ENCODE results near the gene GNAI1. TPM values are rescaled to one million over a fixed set of nuclear protein-coding genes. Genes with fewer than 3 reads are reported as not detected.

Gene GNAI1
- polyA plus RNA-seq, 3 donors, result 121 to 127 (median 123) TPM

DNA sequence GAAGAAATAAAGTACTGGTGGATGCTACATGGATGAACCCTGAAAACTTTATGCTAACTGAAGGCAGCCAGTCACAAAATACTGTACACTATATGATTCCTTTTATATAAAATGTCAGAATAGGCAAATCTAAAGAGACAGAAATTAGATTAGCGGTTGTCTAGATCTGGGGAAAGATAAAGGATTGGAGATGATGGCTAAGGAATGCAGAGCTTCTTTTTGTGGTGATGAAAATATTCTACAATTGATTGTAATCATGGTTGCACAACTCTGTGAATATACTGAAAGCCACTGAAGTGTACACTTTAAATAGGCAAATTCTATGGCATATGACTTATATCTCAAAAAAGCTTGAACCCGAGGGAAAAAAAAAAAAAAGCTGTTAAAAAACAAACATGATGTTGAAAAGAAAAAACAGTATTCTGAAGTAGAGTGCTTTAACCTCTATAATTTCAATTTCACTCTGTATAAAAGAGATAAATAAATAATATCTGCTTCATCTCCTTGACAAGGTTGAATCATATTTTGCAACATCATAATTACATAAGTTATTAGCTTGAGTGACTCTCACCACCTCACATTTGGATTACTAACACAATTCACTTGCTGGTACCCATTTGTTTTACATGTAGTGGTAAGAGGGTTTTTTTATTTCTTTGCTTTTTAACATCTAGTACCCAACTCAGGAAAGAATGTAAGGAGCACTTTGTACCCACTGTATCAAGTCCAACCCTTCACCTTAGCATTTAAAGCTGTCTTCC, 2.8 kb upstream of the GNAI1 start:
- DNase-seq (ENCODE audit: low read depth in 3 of 3, low spot score in 2 of 3), result no peak

DNA sequence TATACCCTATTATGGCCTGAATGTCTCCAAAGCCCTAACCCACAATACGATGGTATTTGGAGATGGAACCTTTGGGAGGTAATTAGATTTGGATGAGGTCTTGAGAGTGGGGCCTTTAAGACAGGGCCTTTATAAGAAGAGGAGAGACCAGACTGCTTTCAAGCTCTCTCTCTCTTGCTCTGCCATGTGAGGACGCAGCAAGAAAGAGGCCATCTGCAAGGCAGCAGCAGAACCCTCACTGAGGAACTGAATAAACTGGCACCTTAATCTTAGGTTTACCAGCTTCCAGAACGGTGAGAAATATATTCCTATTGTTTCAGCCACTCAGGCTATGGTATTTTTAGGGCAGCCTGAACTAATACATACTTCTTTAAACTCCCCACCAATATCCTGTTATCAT, 2.0 kb upstream of the GNAI1 start:
- no peak for DNase-seq (ENCODE audit: low read depth in 3 of 3, low spot score in 2 of 3)

DNA sequence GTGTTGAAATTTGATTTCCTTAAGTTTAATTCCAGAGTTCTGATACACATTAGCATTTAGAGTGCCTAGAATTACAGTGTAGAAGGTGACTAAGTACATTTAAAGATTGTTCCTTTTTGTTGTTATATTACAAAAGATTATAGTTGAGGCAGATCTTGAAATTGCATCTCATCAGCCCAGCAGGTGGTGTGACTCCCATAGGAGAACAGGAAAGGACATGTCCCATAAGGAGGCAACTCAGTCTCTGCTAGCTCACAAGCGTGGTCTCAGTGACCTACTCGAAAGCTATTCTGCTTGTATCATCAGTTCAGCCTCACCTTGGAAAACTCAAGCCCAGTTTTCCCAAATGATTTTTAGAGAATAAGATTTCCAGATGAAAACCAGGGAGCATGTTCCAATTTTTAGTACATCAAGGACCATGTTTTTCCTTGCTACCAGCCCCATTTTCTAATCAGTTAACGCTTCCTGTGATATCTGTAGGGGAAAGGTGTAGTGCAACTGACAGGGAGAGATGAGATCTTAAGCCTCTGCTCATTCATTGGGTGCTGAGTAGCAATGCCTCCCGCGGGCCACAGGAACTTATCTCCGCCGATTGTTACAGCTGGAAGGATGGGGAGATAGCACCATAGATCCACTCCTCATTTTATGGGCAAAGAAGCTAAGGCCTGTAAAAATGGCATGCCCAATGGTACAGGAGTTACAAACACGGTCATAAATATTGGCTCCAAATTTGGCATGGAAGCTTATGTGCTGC, 1.1 kb upstream of the GNAI1 start:
- no peak for DNase-seq (ENCODE audit: low read depth in 3 of 3, low spot score in 2 of 3)

DNA sequence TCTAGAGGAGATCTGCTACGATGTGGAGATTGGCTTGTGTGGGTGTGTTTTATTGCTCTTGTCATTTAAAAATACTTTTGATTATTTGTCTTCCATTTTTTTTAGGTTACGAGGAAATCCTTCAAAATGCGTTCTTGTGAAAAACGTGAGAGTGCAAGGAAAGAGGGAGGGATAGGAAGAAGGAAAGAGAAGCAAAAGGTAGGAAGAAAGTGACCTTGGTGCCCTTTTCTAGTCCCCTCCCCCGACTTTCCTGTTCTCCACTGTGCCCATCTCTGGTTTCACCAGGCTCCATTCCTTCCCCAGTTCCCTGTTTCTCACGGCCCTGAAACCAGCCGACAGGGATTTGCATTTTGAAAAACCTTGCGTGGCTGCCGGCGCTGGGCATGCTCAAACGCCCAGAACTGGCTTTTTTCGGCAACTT, 506 bp upstream of the GNAI1 start:
- DNase-seq (ENCODE audit: low read depth in 3 of 3, low spot score in 2 of 3), result no peak

DNA sequence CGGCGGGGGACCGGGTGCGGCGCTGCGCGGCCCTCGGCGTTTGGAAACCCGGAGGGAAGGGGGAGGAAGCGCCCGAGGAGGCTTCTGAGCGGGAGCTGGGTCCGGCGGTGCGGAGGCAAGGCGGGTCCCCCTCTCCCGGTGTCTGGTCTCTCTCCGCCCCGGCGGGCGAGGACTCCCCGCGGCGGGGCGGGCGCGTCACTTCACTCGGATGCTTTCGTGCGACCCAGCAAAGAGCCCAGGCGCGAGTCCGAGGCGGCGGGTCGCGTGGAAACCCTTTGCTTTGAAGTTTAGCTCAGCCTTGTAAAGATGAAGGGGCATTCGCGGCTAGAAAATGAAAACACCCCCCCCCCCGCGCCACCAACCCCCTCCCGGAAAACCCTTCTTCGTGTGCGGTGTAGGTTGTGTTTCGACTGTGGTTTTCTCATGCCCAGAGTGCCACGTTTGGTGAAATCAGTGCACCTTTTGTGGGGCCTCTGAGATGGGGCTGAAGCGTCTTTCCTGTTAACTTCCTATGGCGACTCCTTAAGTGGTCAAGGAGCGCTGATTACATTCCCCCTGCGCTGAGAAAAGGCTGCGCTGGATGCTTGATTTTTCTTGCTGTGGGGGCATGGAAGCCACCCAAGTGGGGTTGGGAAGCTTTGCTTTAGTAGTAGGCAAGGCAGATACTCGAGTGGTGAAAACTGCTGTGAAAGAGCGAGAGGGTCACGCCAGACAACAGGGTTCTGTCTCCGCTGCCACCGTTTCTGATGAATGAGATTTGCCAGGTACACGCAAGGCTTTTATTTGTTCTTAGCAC, 876 bp downstream of the GNAI1 start:
- DNase-seq (ENCODE audit: low read depth in 3 of 3, low spot score in 2 of 3), result no peak

DNA sequence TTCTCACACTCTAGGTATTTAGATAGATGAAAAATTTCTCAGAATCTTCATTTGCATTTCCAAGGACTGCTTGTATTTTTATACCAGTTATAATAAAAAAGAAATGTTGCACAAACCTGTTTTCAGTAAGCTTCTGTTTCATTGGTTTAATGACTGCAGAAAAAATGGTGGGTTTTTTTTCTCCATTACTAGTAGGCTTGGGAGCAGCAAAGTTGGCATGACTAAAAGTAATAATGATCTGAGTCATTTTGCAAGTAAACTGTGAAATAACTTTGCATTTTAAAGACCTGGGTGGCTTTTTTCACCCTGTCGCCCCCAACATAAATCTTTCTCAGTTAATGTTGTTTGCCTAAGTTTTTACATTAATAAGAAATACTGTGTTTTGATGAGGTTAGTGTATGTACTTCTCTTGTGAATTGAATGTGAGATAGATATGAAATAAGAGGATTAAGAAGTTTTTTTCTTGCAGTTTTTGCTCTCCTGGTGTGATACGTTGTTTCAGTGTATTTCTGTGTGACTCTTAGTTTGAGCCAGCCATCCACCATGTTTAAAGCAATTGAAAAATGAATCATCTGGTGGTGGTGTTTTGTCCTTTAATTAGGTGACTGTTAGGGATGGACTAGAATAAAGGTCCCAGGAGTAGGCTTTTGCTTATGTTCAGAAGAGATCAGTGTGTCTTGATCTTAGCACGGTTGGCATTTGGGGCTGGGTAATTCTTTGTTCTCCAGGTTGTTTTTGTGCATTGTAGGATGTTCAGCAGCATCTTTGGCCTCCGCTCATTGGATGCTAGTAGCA, 1.8 kb downstream of the GNAI1 start:
- DNase-seq (ENCODE audit: low read depth in 3 of 3, low spot score in 2 of 3), result no peak

DNA sequence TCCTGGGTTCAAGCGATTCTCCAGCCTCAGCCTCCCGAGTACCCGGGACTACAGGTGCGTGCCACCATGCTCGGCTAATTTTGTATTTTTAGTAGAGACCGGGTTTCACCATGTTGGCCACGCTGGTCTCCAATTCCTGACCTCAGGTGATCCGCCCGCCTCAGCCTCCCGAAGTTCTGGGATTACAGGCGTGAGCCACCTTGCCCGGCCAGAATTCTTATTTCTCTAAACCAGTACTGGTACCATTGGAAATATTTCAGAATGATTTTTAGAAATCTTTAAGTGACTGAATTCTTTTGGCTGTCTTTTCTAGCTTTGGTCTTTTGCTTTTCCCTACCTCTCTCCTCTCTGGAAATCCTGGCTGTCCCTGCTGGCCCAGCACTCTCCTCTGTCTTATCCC, 2.8 kb downstream of the GNAI1 start:
- no peak for DNase-seq (ENCODE audit: low read depth in 3 of 3, low spot score in 2 of 3)

DNA sequence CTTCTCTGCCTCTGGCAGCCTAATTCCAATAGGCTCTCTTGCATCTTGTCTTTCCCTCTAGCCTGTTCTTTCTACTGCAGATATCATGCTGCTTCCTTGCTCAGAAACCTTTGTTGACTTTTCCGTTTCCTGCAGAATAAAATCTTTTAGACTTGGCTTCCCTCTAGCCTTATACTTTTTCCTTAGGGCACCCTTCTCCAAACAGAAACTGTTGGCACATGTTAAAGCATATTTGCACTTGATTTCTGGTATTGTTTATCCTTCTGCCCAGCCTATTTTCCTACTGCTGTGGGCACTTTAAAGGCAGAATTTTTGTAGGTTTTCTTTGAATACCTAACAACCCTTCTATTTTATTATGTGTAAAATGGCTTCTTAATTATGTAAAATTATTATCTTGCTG, 4.6 kb downstream of the GNAI1 start:
- no peak for DNase-seq (ENCODE audit: low read depth in 3 of 3, low spot score in 2 of 3)

DNA sequence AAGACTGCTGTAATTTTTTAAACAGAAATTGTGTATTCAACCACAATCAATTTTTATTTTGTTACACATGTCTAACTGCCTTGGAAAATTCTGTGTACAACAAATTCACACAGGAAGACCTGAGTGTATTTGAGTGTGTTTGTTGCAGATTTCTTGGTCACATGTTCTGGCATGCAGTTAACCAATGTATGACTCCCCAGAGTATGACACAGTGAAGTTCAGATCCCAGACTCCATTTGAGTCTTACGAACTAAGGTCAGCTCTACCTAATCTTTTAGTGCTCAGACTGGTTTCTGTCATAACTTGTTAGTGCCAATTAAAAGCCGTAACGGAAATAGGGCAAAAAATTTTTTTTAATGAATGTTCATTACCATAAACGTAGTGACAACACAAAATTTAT, 5.8 kb downstream of the GNAI1 start:
- no peak for DNase-seq (ENCODE audit: low read depth in 3 of 3, low spot score in 2 of 3)

DNA sequence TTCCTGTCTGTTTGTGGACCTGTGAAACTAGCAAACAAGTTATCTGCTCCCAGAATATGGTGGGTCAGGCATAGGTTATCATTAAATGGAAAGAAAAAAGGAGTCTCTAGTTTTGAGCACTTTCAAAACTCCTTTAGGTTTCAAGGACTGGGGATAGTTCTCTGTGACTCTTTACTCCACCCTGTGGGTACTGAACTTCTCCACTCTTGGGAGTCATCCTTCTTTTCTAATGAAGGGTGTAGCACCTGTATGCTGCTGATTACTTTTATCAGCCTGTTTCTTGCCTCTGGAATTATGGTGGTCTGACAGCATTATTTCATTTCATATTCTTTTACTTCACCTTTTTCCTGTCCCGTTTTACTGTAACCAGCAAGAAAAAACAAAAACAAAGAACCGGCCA, 6.7 kb downstream of the GNAI1 start:
- DNase-seq (ENCODE audit: low read depth in 3 of 3, low spot score in 2 of 3), result no peak

DNA sequence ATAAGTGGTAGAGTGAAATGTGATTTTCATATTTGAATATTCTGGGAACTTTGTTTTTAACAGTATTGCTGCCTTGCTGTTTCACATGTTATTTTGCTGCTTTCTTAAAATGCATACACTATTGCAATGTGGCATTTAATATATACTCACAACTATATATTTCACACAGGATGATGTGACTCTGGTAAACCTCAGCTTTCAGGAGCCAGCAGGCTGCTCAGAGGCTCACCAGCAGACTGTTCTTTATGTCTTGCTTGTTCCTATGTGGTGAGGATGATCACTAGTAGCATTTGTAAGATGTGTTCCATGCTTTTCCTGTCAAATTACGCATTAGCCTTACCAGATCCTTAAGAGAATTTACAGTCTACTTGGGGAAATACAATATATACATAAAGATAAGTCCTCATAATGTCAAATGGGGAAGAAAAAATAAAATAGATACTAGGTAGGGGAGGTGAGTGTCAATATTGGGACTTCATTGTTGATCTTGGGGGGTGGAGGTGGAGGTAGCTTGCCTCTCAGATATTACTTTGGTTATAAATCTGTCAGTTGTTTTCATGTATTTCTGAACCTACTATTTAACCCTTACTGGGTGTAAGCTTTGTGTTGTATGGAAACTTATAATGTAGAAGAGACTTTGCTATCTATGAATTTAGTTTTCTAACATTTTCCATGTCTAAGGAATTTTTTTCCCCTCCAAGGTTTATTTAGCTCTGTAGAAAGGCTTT, 8.4 kb downstream of the GNAI1 start:
- DNase-seq (ENCODE audit: low read depth in 3 of 3, low spot score in 2 of 3), result no peak

DNA sequence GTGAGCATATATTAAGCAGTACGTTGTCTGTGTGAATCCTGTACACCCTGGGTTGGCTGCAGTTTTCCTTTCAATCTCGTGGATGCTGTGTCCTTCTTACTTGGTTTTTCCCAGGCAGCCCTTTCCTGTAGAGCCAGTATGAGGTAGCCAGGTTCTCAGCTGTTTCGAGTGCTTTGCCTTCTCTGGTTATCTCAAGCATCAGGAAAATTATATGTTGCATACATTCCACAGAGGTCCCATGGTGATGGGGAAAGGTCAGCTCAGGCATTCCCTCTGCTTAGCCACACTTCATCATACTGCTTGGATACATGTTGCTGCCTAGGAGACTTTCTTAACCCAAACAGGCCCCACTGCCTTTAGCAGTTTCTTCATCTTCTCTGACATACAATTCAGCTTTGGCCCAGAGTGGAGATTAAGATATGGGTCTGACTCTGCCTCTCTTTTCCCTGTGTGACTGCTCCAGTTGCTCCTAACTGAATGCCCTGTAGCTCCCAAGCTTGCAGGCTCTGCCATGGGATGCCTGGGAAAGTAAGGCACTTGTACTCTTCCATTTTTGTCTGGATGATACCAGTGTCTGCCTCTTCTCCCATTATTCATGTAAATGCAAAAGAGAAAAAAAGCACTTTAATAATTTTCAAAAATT, 11.3 kb downstream of the GNAI1 start:
- DNase-seq (ENCODE audit: low read depth in 3 of 3, low spot score in 2 of 3), result no peak

DNA sequence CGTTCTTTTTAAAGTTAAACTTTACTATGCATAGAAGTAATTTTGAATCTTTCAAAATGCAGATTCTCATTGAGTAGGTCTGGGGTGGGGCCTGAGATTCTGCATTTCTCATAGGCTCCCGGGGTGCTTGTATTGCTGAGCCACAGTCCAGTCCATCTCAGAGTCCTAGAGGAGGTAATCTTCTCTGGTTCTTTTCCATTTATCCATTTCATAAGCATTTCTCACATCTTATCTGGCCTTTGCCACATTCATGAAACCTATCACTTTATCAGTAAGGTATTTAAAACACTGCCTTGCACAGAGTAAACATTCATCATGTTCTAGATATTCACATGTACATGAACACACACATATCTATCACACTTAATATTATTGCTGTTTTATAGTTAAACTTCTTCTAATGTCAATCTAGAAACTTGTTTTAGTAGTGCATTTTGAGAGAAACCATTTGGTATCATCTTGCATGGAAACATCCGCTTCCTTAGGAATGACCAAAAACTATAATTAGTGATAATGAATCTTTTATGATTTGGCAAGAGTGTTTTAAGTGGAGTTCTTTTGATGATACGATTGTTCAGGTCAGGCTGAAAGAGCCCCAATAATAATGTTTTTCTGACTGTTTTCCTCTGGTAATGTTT, 12.0 kb downstream of the GNAI1 start:
- no peak for DNase-seq (ENCODE audit: low read depth in 3 of 3, low spot score in 2 of 3)

DNA sequence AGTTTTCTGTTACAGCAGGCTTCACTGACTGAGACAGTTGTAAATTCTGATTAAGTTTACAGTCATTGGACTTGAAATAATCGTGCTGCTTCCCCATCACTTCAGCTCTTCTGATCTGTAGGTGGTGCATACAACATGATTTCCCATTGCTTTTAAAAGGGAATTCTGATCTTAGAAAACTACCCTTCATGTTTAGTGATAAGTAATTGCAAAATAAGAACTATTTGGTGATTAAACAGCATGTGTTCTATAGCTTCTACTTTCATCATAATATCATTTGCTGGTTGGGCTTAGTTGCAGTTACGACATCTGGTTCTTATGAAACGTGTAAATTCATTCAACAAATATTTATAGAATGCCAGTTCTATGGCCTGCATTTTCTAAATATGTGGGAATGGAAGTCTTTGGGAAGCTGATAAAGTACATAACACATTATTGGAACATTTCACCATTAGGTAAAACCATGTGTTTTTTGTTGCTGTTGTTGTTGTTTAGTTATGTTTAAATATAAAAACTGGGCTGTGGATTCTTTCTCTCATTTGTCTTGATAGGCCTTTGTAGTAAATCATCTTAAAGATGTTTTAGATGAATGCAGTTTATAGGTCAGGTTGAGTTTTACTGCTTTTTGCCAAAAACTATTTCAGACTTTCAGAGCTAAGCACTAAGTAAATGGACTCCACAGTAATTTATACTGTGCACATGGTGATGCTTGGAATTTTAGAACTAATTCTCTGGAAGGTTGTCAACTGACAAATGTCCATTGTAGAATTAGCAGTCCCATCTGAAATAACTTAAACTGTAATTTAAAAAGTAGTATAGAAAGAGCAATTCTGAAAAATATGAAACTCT, 13.1 kb downstream of the GNAI1 start:
- no peak for DNase-seq (ENCODE audit: low read depth in 3 of 3, low spot score in 2 of 3)

DNA sequence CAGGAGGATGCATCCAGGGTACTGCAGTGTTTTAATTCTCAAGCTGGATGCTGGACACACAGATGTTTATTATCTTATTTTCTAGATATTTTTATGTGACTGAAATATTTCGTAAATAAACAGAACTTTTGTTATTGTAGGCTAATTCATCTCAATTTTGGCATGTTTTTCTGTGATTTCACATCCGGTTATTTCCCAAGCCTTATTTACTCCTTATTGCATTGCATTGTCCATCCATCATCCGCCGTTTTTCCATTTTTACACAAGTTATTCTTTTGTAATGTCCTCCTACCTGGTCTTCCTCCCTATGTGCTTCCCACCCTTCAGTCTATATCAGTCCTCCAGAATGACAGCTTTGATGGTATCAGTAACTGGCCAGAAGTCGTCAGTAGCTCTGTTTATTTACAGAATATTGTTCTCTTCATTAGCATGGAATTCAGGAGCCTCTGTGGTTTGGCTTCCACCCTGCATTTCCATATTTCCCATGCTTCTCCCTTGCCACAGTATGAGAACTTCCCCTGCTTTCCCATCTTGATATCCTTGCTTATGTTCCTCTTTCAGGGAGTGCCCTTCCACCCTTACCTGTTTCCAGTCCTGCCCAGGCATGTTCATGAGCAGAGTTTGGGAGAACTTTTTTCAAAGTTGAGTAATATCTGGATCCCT, 16.1 kb downstream of the GNAI1 start:
- DNase-seq (ENCODE audit: low read depth in 3 of 3, low spot score in 2 of 3), result no peak

DNA sequence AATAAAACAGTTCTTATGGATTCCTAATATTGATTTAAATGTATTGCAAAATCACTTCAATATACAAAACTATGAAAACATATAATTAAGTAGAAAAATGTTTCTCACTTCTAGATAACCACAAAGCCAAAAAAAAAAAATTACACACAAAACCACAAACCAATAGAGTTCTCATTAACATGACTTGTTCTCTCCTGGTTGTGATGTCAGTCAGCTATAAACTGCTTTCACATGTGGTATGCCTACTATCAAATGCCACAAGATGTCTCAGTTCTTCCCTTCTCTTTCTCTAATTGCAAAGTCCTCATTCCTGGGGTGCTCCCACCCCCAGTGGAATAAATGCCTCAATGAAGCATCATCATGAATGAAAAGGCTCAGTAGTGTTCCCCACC, 16.6 kb downstream of the GNAI1 start:
- DNase-seq (ENCODE audit: low read depth in 3 of 3, low spot score in 2 of 3), result no peak

DNA sequence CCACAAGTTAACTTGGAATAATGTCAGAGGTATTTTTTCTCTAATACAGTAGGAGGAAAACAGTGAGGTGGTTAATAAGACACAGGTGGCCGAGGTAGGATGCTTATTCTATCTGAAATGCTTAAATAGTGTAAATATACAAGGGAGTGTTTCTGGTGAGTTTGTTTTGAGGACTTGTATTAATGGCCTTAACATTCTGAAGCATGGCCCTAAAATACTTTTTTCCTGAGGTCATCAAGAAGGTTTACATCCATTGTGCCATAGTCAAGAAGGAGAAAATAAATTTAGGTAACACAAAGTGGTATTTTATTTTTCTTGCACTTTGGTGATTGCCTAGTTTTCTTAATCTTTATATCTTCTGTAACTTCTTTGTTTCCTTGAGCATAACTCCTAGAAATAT, 18.8 kb downstream of the GNAI1 start:
- no peak for DNase-seq (ENCODE audit: low read depth in 3 of 3, low spot score in 2 of 3)

All from right renal cortex interstitium (tissue), 3 donors.